Peyer's patch (tissue), 4 donors: ENCODE data around the gene ADAMTSL3. TPM values are rescaled to one million over a fixed set of nuclear protein-coding genes. Genes with fewer than 3 reads are reported as not detected.

Source experiments
- DNase-seq, 3 donors: peaks; one replicate each; pipeline ENCODE4 v3.0.0-alpha.2; 2017 to 2019
- H3K27ac ChIP-seq, 4 donors: fragments of 200-600 bp; sonication (generic); one replicate each; pipeline ENCODE4 v1.5.1; 2016 to 2019
- H3K27me3 ChIP-seq, 2 donors: fragments of 200-600 bp; sonication (generic); one replicate each; pipeline ENCODE4 v1.5.1; 2019
- H3K36me3 ChIP-seq, 3 donors: fragments of 200-600 bp; sonication (generic); one replicate each; pipeline ENCODE4 v1.5.1; 2016 to 2019
- H3K4me1 ChIP-seq, 4 donors: fragments of 200-600 bp; sonication (generic); one replicate each; pipeline ENCODE4 v1.5.1; 2016 to 2019
- H3K4me3 ChIP-seq, 4 donors: fragments of 200-600 bp; sonication (generic); 1 replicate in 3 of 4; 2 replicates in 1 of 4; pipeline ENCODE4 v1.5.1; 2016 to 2019; ENCODE audit warnings: mild to moderate bottlenecking in 1 of 4
- H3K9me3 ChIP-seq, 4 donors: fragments of 200-600 bp; sonication (generic); one replicate each; pipeline ENCODE4 v1.5.1; 2016 to 2019; ENCODE audit warnings: mild to moderate bottlenecking in 1 of 4
- POLR2A ChIP-seq, 2 donors: fragments of 450-650 bp; IDR thresholded peaks; one replicate each; pipeline ENCODE4 v1.5.1; 2017; ENCODE audit warnings: antibody characterized with exemption in 2 of 2, mild to moderate bottlenecking in 2 of 2, moderate library complexity in 2 of 2
- total RNA-seq, 4 donors: library from RNA; depleted of rRNA; stranded (reverse); fragments of >200 nt; gene quantifications; one replicate each; pipeline ENCODE4 v1.1.0, GENCODE V29; 2016
- TF ChIP-seq, protein P1 (sequence below), 6 experiments: fragments of 450-650 bp in 4 of 6; fragments of 200-600 bp in 2 of 6; sonication (generic) in 1 of 6; IDR thresholded peaks; one replicate each; pipeline ENCODE4 v1.5.1; 2017 to 2019; ENCODE audit warnings: antibody characterized with exemption in 6 of 6, mild to moderate bottlenecking in 3 of 6, moderate library complexity in 1 of 6

Gene ADAMTSL3
- total RNA-seq, 4 donors from 2014 or later: 0.94 to 9.1 (median 2.8) TPM

- Histone ChIP-seq H3K36me3 (no peaks in the 10 kb centered on the region), H3K4me3 (no peak overlapping the region)
- DNase-seq: no peak
Observed at GRCh38 chr15:83887404-83887803, 233.5 kb downstream of the ADAMTSL3 start.

GRCh38 chr15:83887961-83888360, 234.0 kb downstream of the ADAMTSL3 start:
- H3K4me3 ChIP-seq: no peak overlapping the region
- no peaks in the 10 kb centered on the region for H3K9me3 ChIP-seq
- TF ChIP-seq, protein P1, sequence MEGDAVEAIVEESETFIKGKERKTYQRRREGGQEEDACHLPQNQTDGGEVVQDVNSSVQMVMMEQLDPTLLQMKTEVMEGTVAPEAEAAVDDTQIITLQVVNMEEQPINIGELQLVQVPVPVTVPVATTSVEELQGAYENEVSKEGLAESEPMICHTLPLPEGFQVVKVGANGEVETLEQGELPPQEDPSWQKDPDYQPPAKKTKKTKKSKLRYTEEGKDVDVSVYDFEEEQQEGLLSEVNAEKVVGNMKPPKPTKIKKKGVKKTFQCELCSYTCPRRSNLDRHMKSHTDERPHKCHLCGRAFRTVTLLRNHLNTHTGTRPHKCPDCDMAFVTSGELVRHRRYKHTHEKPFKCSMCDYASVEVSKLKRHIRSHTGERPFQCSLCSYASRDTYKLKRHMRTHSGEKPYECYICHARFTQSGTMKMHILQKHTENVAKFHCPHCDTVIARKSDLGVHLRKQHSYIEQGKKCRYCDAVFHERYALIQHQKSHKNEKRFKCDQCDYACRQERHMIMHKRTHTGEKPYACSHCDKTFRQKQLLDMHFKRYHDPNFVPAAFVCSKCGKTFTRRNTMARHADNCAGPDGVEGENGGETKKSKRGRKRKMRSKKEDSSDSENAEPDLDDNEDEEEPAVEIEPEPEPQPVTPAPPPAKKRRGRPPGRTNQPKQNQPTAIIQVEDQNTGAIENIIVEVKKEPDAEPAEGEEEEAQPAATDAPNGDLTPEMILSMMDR (IDR thresholded peaks at IDR 0.05): no peak
- TF ChIP-seq POLR2A (IDR thresholded peaks at IDR 0.05): no peak
- H3K4me1 ChIP-seq: no peaks in the 10 kb centered on the region
- H3K27ac ChIP-seq: no peak overlapping the region
- DNase-seq: no peak
- H3K36me3 ChIP-seq: no peaks in the 10 kb centered on the region
- H3K27me3 ChIP-seq: no peaks in the 10 kb centered on the region

More at GRCh38 chr15:83887404-83887803, 233.5 kb downstream of the ADAMTSL3 start:
- H3K27me3 ChIP-seq: no peaks in the 10 kb centered on the region
- no peaks in the 10 kb centered on the region for H3K9me3 ChIP-seq
- H3K27ac ChIP-seq: no peak overlapping the region
- H3K4me1 ChIP-seq: no peaks in the 10 kb centered on the region
- TF ChIP-seq, protein P1 (IDR thresholded peaks at IDR 0.05): no peak
- TF ChIP-seq POLR2A (IDR thresholded peaks at IDR 0.05): no peak

- H3K9me3 ChIP-seq: no peaks in the 10 kb centered on the region
- H3K4me3 ChIP-seq: no peak overlapping the region
- H3K27ac ChIP-seq: no peak overlapping the region
- H3K36me3 ChIP-seq: no peaks in the 10 kb centered on the region
- no peak for DNase-seq
- TF ChIP-seq POLR2A (IDR thresholded peaks at IDR 0.05): no peak
- TF ChIP-seq, protein P1 (IDR thresholded peaks at IDR 0.05): no peak
- H3K27me3 ChIP-seq: no peaks in the 10 kb centered on the region
- H3K4me1 ChIP-seq: no peaks in the 10 kb centered on the region
Observed at GRCh38 chr15:83889995-83890394, 236.1 kb downstream of the ADAMTSL3 start.

DNA sequence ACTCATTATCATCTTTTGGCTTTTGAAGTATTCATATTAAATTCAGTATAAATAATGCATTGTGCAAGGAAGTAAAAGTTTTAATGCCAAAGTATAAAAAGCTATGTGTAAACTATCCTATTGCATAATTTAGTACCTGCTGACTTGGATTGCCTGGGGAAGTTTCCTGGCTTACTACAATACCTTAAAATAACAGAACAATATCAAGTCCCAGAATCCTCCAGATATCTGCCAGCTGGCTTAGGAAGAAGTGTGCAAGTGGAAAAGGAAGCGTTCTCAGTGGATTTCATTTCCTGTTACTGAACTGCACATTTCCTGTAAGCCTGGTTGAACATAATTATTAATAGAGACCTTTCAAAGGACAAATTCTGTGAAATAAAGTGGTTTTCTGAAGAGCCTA, 236.7 kb downstream of the ADAMTSL3 start:
- Histone ChIP-seq H3K9me3 (no peaks in the 10 kb centered on the region), H3K36me3 (no peaks in the 10 kb centered on the region), H3K27me3 (no peaks in the 10 kb centered on the region), H3K27ac (no peak overlapping the region), H3K4me3 (no peak overlapping the region), H3K4me1 (no peaks in the 10 kb centered on the region)
- TF ChIP-seq, protein P1 (IDR thresholded peaks at IDR 0.05): no peak
- DNase-seq: no peak

GRCh38 chr15:83892498-83892897, 238.6 kb downstream of the ADAMTSL3 start:
- Histone ChIP-seq H3K4me3 (no peak overlapping the region), H3K9me3 (no peaks in the 10 kb centered on the region), H3K27ac (no peak overlapping the region), H3K27me3 (no peaks in the 10 kb centered on the region), H3K36me3 (no peaks in the 10 kb centered on the region), H3K4me1 (no peaks in the 10 kb centered on the region)
- DNase-seq: no peak
- TF ChIP-seq, protein P1 (IDR thresholded peaks at IDR 0.05): no peak
- TF ChIP-seq POLR2A (IDR thresholded peaks at IDR 0.05): no peak

GRCh38 chr15:83893308-83893707, 239.4 kb downstream of the ADAMTSL3 start:
- no peaks in the 10 kb centered on the region for H3K4me1 ChIP-seq
- no peaks in the 10 kb centered on the region for H3K27me3 ChIP-seq
- no peaks in the 10 kb centered on the region for H3K36me3 ChIP-seq
- no peak overlapping the region for H3K4me3 ChIP-seq
- H3K27ac ChIP-seq: no peak overlapping the region
- H3K9me3 ChIP-seq: no peaks in the 10 kb centered on the region
- DNase-seq: no peak
- TF ChIP-seq, protein P1 (IDR thresholded peaks at IDR 0.05): no peak
- no peak for TF ChIP-seq POLR2A (IDR thresholded peaks at IDR 0.05)
